RWPE1 (cell line): ENCODE measurements around the gene EIF5.

Experiments used
- CTCF ChIA-PET: fragments of 350-600 bp; sonication (Branson Sonifier 250); formaldehyde crosslinking; extraction: SDS; loops from one replicate; lab custom pipeline; 2021; lab: Yijun Ruan, JAX
- POLR2A ChIA-PET: fragments of 400-600 bp; formaldehyde crosslinking; extraction: SDS; loops from one replicate; lab custom pipeline; 2020; ENCODE audit warnings: antibody characterized with exemption; ENCODE audit not compliant: low non-redundant PET; lab: Yijun Ruan, JAX
- DNase-seq: peaks from one replicate; pipeline ENCODE4 v3.0.0; 2012; ENCODE audit warnings: low spot score
- H3K27ac ChIP-seq: fragments of 450-650 bp; 2 replicates; pipeline ENCODE4 v1.5.1; 2017
- CTCF ChIP-seq: fragments of 450-650 bp; conservative IDR thresholded peaks from 2 replicates; pipeline ENCODE4 v1.5.1; 2017; ENCODE audit warnings: low read depth, mild to moderate bottlenecking

EIF5 gene

GRCh38 chr14:103340480-103341212 is 6.6 kb downstream of the EIF5 start:
- DNase-seq, result no peak
- TF ChIP-seq CTCF, result no peak
- no peak overlapping the region for H3K27ac ChIP-seq
- ChIA-PET POLR2A (interaction anchor here (0.6 kb wide), 1 partner anchor 254 kb away, joined by 7 read pairs; no protein-coding TSS in a partner anchor), CTCF (no interaction called here)

DNA sequence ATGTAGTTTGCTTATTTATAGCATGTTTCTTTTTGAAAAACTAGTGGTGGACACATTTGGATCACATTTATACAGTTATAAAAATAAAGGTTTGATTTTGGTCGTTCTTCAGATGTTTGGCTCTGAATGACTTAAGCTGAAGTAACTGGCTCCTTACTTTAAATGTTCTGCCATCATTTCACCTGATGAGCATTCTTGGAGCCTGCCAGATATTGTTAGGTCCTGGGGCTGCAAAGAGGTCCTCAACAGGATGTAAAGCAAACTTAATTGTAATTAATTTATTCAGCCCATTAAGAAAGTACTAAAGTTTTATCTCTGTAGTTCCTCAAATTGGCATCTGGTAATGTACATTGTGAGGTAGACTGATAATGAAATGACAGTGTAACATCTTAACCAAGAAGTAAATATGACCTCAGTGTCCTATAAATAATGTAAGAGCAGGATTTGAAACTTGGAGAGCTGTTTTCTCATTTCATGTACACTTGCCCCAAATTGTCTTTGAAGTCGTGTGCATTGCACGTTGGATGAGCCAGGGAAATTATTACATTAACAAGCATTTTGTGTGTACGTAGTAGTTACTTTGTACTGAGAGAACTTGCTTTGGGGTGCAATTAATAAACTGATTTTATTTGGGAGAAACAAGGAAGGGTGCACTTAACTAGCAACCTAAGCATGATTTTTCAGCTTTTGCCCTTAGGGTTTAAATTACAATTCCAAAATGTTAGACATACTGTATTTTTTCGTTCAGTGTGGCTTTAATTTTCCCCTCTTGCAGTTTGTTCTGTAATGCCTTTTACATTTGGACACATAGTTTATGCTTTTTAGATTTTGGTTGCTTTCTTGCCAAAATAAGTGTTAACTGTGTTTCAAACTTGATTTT is 7.5 kb downstream of the EIF5 start:
- no peak for TF ChIP-seq CTCF
- ChIA-PET CTCF (no interaction called here), POLR2A (no interaction called here)
- H3K27ac ChIP-seq, result no peak overlapping the region
- DNase-seq, result no peak

DNA sequence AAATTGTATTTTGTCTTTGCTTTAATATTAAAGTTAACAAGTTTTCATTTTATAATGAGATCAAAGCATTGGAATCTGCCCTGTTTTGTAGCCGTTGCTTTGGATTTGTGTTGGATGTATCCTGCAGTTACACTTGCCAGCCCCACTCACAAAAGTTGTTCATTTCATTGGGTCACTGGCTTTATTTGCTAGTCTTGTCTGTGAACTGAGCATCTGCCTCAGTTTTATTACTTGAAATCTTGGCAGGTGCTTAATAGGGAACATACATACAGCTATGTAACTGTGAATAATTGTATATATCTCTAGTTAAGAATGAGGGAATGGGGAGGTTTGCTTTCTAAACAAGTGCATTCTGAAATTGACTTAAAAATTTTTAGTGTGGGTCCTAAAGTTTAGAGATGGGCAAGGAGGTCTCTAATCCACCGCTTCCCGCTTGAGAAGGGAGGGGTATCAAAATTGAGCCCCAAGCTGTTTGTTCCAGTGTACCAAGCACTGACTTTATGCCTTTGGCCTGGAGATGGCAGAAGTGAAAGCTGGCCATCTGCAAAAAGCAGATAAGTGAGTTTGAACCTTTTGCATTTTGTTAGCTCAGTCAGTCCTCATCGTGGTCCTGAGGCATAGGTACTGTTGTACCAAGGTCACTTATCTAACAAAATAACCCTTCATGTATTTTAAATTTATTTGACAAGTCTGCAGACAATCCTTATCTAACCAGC is 9.3 kb downstream of the EIF5 start:
- CTCF ChIA-PET, result interaction anchor here (0.6 kb wide), 3 partner anchors 9 to 51 kb away, joined by 3 read pairs; no protein-coding TSS in a partner anchor
- no peak for DNase-seq
- H3K27ac ChIP-seq, result no peak overlapping the region
- POLR2A ChIA-PET, result interaction anchor here (0.9 kb wide), 1 partner anchor 9 kb away, joined by 3 read pairs; the partner anchor contains the start of gene EIF5
- TF ChIP-seq CTCF, result no peak

GRCh38 chr14:103343905-103344797 is 10.1 kb downstream of the EIF5 start:
- CTCF ChIA-PET, result interaction anchor here (0.6 kb wide), 1 partner anchor 46 kb away, joined by 3 read pairs; no protein-coding TSS in a partner anchor
- no peak for TF ChIP-seq CTCF
- POLR2A ChIA-PET, result interaction anchor here (0.6 kb wide), 1 partner anchor 47 kb away, joined by 7 read pairs; no protein-coding TSS in a partner anchor
- H3K27ac ChIP-seq, result no peak overlapping the region
- DNase-seq, result no peak

DNA sequence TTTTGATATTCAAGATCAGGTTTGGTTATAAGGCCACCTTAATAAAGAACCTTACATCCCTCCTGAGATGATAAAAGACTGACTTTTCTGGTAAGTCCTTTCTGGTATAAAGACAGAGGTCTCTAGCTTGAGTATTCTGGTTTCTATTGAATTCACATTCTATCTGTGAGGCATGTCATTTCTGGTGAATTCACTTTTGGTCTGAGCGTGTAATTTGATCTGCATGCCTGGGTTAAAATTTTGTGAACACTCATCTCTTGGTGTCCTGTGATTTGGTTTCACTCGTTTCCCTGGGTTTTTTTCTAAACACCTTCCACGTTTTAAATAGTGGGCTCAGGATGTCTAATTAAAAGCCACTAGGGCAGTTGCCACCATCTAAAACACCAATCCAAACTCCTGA is 12.2 kb downstream of the EIF5 start:
- H3K27ac ChIP-seq, result no peak overlapping the region
- ChIA-PET CTCF (interaction anchor here (0.6 kb wide), 1 partner anchor 9 kb away, joined by 3 read pairs; no protein-coding TSS in a partner anchor), POLR2A (no interaction called here)
- no peak for DNase-seq
- TF ChIP-seq CTCF, result no peak
